Activated CD4-positive, alpha-beta T cell treated with anti-CD3 and anti-CD28 coated beads, Interleukin-2, amount 50 U/mL, for 1 hour (primary cell): ENCODE results near the gene FOXN1.
A peak's percentile ranks its signal among the peaks of the same experiment; 100 is the strongest.

Experiments
- DNase-seq: peaks from one replicate; pipeline ENCODE4 v3.0.0-alpha.2; 2020

Gene FOXN1

DNA sequence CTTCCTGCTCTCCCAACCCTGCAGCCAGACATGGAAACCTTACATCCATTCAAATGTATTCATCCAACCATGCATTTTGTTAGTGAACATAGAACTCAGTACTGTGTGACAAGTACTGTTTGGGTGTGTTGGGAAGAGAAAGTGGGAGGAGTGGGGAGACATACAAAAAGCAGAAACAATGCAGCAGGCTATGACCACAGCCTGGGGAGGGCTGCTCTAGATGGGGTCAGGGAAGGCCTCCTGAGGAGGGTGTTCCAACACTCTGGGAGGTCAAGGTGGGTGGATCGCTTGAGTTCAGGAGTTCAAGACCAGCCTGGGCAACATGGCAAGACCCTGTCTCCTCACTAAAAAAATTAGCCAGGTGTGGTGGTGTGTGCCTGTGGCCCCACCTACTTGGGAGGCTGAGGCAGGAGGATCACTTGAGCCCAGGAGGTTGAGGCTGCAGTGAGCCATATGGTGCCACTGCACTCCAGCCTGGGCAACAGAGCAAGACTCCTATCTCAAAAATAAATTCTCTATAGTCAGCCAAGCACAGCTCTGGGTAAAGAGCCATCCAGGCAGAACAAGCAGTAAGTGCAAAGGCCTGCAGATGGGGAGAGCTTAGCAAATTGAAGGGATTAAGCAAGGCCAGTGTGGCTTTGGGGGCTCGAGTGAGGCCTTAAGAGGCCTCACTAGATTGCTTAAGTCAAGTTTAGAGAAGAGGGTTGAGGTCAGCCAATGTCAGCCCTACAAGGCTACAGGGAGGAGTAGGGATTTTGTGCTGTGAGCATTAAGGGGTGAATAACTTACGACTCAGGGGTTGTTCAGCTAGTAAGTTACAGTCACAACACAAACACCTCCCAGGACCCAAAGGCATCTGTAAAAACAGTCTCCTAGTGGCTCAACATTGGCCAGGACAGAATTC, 27.2 kb upstream of the FOXN1 start:
- DNase-seq: no peak

GRCh38 chr17:28480278-28480677, 25.9 kb upstream of the FOXN1 start:
- no peak for DNase-seq

GRCh38 chr17:28480799-28481571, 25.2 kb upstream of the FOXN1 start:
- no peak for DNase-seq

GRCh38 chr17:28482551-28483199, 23.5 kb upstream of the FOXN1 start:
- no peak for DNase-seq

GRCh38 chr17:28484296-28484695, 21.9 kb upstream of the FOXN1 start:
- DNase-seq: no peak

DNA sequence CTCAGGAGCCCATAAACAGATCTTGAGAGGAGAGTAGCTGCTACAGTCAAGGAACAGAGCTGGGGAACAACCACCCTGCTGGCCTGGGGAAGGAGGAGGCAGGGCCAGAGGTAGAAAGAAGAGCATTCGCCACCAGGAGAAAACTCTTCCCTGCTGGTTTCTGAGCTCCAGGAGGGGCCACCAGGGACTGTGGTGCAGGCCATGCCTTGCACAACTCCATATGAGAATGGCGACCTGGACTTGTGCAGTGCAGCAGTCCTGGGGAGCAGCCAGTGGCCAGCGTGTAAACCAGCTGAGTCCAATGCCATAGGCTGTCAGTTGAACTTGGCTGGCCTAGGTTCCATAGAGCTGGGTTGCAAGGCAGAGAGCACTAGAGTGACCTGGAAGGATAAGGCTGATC, 21.1 kb upstream of the FOXN1 start:
- DNase-seq: no peak

- DNase-seq: no peak
Observed at GRCh38 chr17:28487881-28488532, 18.1 kb upstream of the FOXN1 start.

- no peak for DNase-seq
Observed at GRCh38 chr17:28488533-28489276, 17.4 kb upstream of the FOXN1 start.

- DNase-seq: no peak
Observed at GRCh38 chr17:28491286-28491685, 14.9 kb upstream of the FOXN1 start.

- DNase-seq: no peak
Observed at GRCh38 chr17:28491860-28492259, 14.3 kb upstream of the FOXN1 start.

DNA sequence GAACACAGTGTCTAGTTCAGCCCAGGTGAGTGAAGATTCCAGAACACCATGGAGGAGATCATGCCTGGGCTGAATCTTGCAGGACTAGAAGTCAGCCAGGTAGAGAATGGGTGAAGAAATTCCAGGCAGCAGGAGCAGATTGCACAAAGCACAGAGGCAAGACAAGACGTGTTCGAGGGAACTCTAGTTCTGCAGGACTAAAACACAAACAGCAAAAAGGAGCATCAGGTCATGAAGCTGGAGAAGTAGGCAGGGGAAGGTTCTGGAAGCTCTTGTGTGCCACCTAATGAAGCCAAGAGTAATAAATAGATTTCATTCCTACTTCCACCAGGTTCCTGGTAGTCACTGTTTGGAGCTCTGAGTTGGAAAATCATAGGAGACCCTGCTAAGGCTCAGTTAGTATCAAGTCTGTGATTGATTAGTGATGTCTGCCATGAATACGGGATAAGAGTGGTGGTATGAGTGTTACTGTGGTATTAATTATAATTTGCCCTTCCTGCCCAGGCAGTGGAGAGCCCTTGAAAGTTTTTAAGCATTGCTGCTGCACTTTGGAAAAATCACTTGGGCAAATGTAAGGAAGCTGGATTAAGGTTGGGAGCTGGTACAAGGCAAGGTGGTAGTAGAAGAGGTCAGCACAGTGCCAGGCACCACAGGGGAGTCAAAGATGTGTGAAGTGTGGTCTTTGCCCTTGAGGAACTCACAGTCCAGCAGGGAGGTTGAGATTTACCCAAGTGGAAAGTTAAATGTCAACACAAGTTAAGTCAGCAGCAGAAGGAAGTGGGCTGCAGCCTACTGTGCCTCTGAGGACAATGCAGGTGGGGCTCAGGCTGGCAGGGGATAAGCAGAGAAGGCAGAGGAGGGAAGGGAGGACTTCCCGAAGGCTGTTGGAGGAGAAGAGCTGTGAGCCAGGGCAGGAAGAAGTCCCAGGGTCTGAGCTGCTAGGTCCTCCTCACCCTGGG, 13.5 kb upstream of the FOXN1 start:
- no peak for DNase-seq

DNA sequence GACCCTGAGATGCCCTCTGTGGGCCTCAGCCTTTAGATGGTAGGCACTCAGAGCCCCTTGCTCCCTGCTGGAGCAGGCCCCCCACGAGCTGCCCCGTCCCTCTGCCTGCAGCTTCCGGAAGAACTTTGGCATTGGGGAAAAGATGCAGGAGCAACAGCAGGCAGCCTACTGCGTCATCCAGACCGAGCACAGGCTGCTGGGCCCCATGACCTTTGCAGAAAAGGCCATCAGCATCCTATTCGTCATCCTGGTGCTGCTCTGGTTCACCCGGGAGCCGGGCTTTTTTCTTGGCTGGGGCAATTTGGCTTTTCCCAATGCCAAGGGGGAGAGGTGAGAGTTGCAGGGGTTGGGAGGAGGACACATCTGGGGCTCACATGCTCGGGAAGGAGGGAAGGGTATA, 12.7 kb upstream of the FOXN1 start:
- no peak for DNase-seq

DNA sequence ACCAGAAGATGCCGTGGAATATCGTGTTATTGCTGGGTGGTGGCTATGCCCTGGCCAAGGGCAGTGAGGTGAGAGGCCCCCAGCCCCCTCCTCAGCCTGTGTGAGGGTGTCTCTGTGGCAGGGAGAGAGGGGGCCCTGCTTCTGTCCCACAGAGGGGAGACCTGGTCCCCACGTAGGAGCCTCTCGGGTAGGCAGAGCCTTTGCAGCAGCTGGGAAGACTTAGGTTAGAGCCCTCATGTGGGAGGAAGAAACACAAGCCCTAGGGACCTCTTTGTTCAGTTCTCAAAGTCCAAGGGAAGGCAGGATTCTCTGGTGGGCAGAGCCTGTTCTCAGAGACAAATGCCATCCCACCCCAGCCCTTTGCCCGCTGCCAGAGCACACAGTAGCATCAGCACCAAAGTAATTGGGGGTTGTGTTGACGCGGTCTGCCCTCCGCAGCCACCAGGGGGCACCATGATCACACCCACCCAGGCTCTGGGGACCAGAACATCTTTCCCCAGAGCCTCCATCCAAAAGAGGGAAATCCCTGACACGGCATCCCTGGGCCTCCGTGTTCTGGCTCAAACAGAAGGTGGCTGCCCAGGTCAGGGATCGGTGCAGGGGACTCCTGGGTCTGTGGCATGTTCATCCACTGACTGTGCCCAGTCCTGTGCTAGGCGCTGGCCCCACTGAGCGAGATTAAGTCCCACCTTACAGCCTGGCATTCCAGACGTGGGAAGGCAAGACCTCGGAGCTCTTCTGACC, 11.5 kb upstream of the FOXN1 start:
- peak; percentile 81 for DNase-seq

DNA sequence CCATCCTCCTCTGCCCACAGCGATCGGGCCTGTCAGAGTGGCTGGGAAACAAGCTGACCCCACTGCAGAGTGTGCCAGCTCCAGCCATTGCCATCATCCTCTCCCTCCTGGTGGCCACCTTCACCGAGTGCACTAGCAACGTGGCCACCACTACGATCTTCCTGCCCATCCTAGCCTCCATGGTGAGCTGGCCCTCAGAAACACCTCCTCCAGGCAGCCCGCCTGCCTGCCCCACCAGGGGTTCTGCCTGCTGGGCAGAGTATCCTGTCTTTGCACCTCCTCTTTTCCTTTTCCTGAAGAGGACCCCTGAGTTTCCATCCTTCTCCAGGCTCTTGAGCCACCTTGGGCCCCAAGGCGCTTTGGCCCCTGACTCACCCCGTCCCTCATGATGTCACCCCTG, 10.5 kb upstream of the FOXN1 start:
- no peak for DNase-seq

- no peak for DNase-seq
Observed at GRCh38 chr17:28497931-28498330, 8.2 kb upstream of the FOXN1 start.

GRCh38 chr17:28498652-28499363, 7.3 kb upstream of the FOXN1 start:
- DNase-seq: no peak

DNA sequence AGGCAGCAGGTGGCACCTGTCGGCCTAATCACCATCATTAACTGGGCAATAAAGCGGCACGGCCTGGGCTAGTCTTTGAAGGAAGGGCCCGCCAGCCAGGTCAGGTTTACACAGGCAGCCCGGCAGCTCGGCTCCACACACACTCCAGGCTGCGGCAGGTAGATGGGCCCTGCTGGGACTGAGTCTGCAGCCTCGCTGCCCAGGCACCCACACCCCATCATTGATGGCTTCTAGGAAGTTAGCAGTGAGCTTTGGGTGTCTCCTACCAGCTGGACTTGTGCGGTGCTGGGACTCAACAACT, 6.8 kb upstream of the FOXN1 start:
- no peak for DNase-seq

DNA sequence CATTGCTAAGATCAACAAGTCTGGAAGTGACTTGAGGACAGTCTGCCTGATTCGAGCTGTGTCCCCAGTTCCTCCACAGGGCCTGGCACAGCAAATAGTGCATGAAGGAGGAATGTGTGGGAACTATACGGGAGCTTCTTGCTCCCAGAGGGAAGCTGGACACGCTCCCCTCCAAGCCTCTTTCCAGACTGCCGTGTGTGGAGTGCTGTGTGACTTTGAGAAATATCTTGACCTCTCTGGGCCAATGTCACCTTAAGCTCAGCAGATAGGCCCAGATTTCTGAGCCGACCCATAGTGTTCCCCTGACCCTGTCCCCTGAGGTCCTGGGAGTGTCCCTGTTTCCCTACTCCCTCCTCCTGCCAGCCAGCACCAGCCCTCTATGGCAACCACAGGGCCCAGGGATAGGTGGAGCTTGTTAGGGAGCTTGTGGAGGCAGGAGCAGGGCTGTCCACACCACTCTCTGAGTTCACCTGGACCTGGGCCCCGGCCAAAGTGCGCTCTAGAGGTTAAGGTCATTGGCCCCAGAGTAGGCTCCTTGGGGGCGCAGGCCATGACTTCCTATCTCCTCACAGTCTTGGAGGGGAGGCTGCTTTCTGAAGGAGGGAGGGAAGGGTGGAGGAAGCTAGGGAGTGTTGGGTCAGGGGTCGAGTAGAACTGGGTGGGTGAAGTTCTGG, 6.3 kb upstream of the FOXN1 start:
- no peak for DNase-seq

DNA sequence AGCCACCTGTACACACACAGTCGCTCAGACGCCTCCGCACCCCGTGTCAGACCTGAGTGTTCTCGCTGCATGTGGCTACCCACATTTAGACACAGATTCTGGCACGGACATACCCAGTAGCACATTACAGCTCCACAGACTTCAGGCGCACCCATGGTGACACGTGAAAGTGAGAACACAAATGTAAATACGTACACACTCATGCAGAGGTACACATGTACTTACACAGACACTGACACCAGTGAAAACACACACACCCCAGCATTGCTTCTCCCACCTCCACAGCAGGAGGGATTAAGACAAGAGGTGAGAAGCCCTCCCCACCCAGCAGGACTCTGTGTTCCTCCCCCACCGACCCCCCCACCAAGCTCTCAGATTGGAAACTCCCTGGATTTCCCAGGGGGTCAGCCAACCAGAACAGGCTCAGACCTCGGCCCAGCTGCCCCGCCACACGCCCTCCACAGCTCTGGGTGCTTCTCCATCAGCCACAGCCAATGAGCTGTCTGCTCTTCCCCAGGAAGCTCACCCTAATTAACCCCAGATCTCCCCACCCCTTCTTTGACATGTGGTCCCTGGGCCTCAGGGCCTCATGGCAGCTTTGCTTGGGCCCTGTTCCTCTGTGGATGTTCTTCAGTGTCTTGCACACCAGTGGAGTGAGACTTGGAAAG, 5.3 kb upstream of the FOXN1 start:
- DNase-seq: no peak
